Lower leg skin (tissue), 3 donors: ENCODE data around the gene SHISAL1.

Source experiments
- POLR2A ChIP-seq, 2 donors: fragments of 450-650 bp; IDR thresholded peaks; one replicate each; pipeline ENCODE4 v1.6.1; 2016 to 2017; ENCODE audit warnings: antibody characterized with exemption in 2 of 2, mild to moderate bottlenecking in 1 of 2, moderate library complexity in 1 of 2
- TF ChIP-seq, protein P1 (sequence below), 3 donors: fragments of 450-650 bp; IDR thresholded peaks; one replicate each; pipeline ENCODE4 v1.5.1; 2016; ENCODE audit warnings: antibody characterized with exemption in 3 of 3, mild to moderate bottlenecking in 3 of 3, moderate library complexity in 2 of 3

- TF ChIP-seq, protein P1, sequence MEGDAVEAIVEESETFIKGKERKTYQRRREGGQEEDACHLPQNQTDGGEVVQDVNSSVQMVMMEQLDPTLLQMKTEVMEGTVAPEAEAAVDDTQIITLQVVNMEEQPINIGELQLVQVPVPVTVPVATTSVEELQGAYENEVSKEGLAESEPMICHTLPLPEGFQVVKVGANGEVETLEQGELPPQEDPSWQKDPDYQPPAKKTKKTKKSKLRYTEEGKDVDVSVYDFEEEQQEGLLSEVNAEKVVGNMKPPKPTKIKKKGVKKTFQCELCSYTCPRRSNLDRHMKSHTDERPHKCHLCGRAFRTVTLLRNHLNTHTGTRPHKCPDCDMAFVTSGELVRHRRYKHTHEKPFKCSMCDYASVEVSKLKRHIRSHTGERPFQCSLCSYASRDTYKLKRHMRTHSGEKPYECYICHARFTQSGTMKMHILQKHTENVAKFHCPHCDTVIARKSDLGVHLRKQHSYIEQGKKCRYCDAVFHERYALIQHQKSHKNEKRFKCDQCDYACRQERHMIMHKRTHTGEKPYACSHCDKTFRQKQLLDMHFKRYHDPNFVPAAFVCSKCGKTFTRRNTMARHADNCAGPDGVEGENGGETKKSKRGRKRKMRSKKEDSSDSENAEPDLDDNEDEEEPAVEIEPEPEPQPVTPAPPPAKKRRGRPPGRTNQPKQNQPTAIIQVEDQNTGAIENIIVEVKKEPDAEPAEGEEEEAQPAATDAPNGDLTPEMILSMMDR (IDR thresholded peaks at IDR 0.05) = no peak
- TF ChIP-seq POLR2A (IDR thresholded peaks at IDR 0.05) = no peak
Measured at GRCh38 chr22:44201665-44202064, 111.1 kb downstream of the SHISAL1 start.
